ENCODE results near the gene MYG1.

The MYG1 gene

GRCh38 chr12:53299454-53300180, at the start of gene MYG1:
Gene MYG1, plus strand, starts transcription at chr12:53299695. Its CDS starts 43 bp downstream, at chr12:53299738.
- peak; percentile 85 for DNase-seq
- H3K36me3 Mint-ChIP-seq (ENCODE audit: low read depth), result peaks cover 72% of the 10 kb centered on the region

GRCh38 chr12:53251477-53252348, 47.8 kb upstream of the MYG1 start:
- ATAC-seq, result peak; percentile 80
- peak; percentile 79 for DNase-seq
- no peaks in the 10 kb centered on the region for H3K9me3 Mint-ChIP-seq
- no peaks in the 10 kb centered on the region for H3K27me3 Mint-ChIP-seq
- H3K4me3 Mint-ChIP-seq, result peak overlapping the region; percentile 96
- peaks cover 48% of the 10 kb centered on the region for H3K4me1 Mint-ChIP-seq
- peaks cover 4% of the 10 kb centered on the region for H3K36me3 Mint-ChIP-seq (ENCODE audit: low read depth)
- peak overlapping the region; percentile 94 for H3K27ac Mint-ChIP-seq

More at GRCh38 chr12:53299454-53300180, at the start of gene MYG1:
- H3K9me3 Mint-ChIP-seq, result no peaks in the 10 kb centered on the region
- peaks cover 82% of the 10 kb centered on the region for H3K4me1 Mint-ChIP-seq
- peak; percentile 81 for ATAC-seq
- peak within 1 kb of the TSS; percentile 96 for H3K4me3 Mint-ChIP-seq
- H3K27me3 Mint-ChIP-seq, result peaks cover 2% of the 10 kb centered on the region
- peak within 1 kb of the TSS; percentile 97 for H3K27ac Mint-ChIP-seq

- Mint-ChIP-seq H3K27ac (peak overlapping the region; percentile 94), H3K4me3 (peak overlapping the region; percentile 96), H3K36me3 (ENCODE audit: low read depth) (peaks cover 4% of the 10 kb centered on the region), H3K27me3 (no peaks in the 10 kb centered on the region), H3K9me3 (no peaks in the 10 kb centered on the region), H3K4me1 (peaks cover 48% of the 10 kb centered on the region)
- ATAC-seq (no peak), DNase-seq (peak; percentile 19)
Observed at GRCh38 chr12:53252349-53252916, 47.1 kb upstream of the MYG1 start.

GRCh38 chr12:53253298-53253697, 46.2 kb upstream of the MYG1 start:
- ATAC-seq (no peak), DNase-seq (no peak)
- H3K4me1 Mint-ChIP-seq, result peaks cover 51% of the 10 kb centered on the region
- peaks cover 4% of the 10 kb centered on the region for H3K36me3 Mint-ChIP-seq (ENCODE audit: low read depth)
- H3K9me3 Mint-ChIP-seq, result no peaks in the 10 kb centered on the region
- H3K27ac Mint-ChIP-seq, result peak overlapping the region; percentile 94
- H3K27me3 Mint-ChIP-seq, result no peaks in the 10 kb centered on the region
- H3K4me3 Mint-ChIP-seq, result peak overlapping the region; percentile 96

GRCh38 chr12:53254816-53255545, 44.5 kb upstream of the MYG1 start:
- no peaks in the 10 kb centered on the region for H3K27me3 Mint-ChIP-seq
- H3K36me3 Mint-ChIP-seq (ENCODE audit: low read depth), result peaks cover 4% of the 10 kb centered on the region
- DNase-seq, result no peak
- H3K9me3 Mint-ChIP-seq, result no peaks in the 10 kb centered on the region
- H3K4me1 Mint-ChIP-seq, result peaks cover 61% of the 10 kb centered on the region
- no peak overlapping the region for H3K4me3 Mint-ChIP-seq
- no peak overlapping the region for H3K27ac Mint-ChIP-seq
- ATAC-seq, result no peak

GRCh38 chr12:53255996-53256395, 43.5 kb upstream of the MYG1 start:
- ATAC-seq (no peak), DNase-seq (no peak)
- no peak overlapping the region for H3K4me3 Mint-ChIP-seq
- H3K36me3 Mint-ChIP-seq (ENCODE audit: low read depth), result peaks cover 4% of the 10 kb centered on the region
- H3K27me3 Mint-ChIP-seq, result no peaks in the 10 kb centered on the region
- peak overlapping the region; percentile 6 for H3K27ac Mint-ChIP-seq
- no peaks in the 10 kb centered on the region for H3K9me3 Mint-ChIP-seq
- H3K4me1 Mint-ChIP-seq, result peaks cover 60% of the 10 kb centered on the region

- Mint-ChIP-seq H3K9me3 (no peaks in the 10 kb centered on the region), H3K27me3 (no peaks in the 10 kb centered on the region), H3K4me1 (peaks cover 40% of the 10 kb centered on the region), H3K27ac (peak overlapping the region; percentile 27), H3K36me3 (ENCODE audit: low read depth) (no peaks in the 10 kb centered on the region), H3K4me3 (no peak overlapping the region)
- DNase-seq (no peak), ATAC-seq (no peak)
Observed at GRCh38 chr12:53258541-53259539, 40.7 kb upstream of the MYG1 start.

- no peaks in the 10 kb centered on the region for H3K36me3 Mint-ChIP-seq (ENCODE audit: low read depth)
- H3K27ac Mint-ChIP-seq, result no peak overlapping the region
- DNase-seq (no peak), ATAC-seq (no peak)
- peaks cover 32% of the 10 kb centered on the region for H3K4me1 Mint-ChIP-seq
- no peaks in the 10 kb centered on the region for H3K9me3 Mint-ChIP-seq
- H3K27me3 Mint-ChIP-seq, result no peaks in the 10 kb centered on the region
- no peak overlapping the region for H3K4me3 Mint-ChIP-seq
Observed at GRCh38 chr12:53259891-53260290, 39.6 kb upstream of the MYG1 start.

GRCh38 chr12:53265783-53266182, 33.7 kb upstream of the MYG1 start:
- DNase-seq (no peak), ATAC-seq (no peak)
- Mint-ChIP-seq H3K4me3 (no peak overlapping the region), H3K4me1 (peaks cover 38% of the 10 kb centered on the region), H3K27me3 (no peaks in the 10 kb centered on the region), H3K9me3 (no peaks in the 10 kb centered on the region), H3K27ac (no peak overlapping the region), H3K36me3 (ENCODE audit: low read depth) (peaks cover 20% of the 10 kb centered on the region)

GRCh38 chr12:53267306-53267998, 32.0 kb upstream of the MYG1 start:
- Mint-ChIP-seq H3K4me1 (peaks cover 42% of the 10 kb centered on the region), H3K27ac (peak overlapping the region; percentile 99), H3K27me3 (no peaks in the 10 kb centered on the region), H3K9me3 (no peaks in the 10 kb centered on the region), H3K36me3 (ENCODE audit: low read depth) (peaks cover 30% of the 10 kb centered on the region), H3K4me3 (peak overlapping the region; percentile 100)
- DNase-seq, result peak; percentile 51
- ATAC-seq, result peak; percentile 59

GRCh38 chr12:53267999-53268629, 31.4 kb upstream of the MYG1 start, which contains the start of gene ESPL1:
Gene ESPL1, plus strand, starts transcription at chr12:53268299. Its CDS starts 468 bp downstream, at chr12:53268767.
- Mint-ChIP-seq H3K4me3 (peak within 1 kb of the TSS; percentile 100), H3K9me3 (no peaks in the 10 kb centered on the region), H3K27me3 (no peaks in the 10 kb centered on the region), H3K4me1 (peaks cover 42% of the 10 kb centered on the region), H3K27ac (peak within 1 kb of the TSS; percentile 99), H3K36me3 (ENCODE audit: low read depth) (peaks cover 30% of the 10 kb centered on the region)
- ATAC-seq (peak; percentile 87), DNase-seq (peak; percentile 92)
